Activated CD4-positive, alpha-beta T cell treated with anti-CD3 and anti-CD28 coated beads for 1 hour (primary cell): ENCODE measurements around the gene CADM3.

Experiments used
- DNase-seq: peaks from one replicate; pipeline ENCODE4 v3.0.0-alpha.2; 2020

Gene CADM3

DNA sequence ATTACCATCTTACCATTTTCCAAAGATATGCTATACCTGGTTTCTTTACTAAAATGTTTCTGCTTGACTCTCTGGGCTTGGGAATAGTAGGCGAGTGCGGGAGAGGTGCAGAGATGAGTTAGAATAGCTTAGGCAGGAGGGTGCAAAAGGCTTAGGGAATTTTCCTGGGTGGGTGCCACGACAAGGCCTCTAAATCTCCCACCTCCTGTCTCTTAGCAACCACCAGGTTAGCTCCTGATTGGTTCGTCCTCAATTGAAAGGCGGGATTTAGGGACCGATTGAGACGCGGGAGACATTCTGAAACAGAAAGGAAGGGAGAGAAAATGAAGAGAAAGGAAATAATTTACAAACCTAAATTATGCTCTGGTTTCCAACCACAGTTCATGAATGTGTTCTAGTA is 36.4 kb downstream of the CADM3 start:
- no peak for DNase-seq

DNA sequence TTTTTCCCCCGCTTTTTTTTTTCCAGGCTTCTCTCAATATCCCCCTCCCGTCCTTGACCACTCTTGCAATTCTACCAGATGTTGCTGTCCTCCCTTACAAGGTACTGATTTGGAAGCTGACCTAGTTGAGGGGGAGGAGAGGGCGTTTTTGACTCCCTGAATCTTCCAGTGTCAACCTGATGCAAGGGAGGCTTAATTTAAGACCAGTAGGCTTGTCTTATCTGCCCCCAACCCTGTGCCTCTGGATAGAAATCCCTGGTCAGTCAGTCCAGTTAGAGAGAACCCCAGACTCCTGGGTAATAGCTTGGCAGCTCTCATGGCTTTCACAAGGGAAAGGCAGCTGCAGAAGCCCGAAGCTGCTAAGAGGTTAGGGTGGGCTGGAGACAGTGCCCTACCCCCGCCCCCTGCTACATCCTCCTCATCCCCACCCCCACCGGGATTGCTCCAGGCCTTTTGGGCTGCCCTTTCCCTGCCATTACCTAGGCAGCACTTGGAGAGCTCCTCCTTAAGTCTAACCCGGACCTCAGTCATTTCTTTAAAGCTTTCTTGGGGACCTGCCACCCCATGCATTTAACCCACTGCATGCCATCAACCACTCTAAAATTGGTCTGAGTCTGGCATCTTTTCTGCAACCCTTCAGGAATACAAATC is 36.9 kb downstream of the CADM3 start:
- no peak for DNase-seq

DNA sequence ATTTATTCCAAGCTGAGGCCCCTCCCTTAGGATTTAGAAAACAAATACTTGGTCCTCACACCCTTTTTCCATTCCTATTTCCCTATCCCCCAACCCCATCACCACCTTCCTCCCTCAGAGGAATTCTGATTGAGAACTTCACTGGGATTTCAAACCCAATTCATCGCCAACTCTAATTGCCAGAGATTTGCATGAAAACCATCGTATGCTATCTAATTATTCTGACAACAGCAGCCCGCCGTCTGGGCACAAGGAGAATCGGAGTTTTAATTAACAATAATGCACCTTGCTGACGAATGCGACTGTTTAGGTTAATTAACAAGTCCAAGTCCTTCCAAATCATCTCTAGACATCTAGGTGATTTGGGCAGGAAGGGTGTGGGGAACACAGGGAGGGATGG is 37.6 kb downstream of the CADM3 start:
- DNase-seq: no peak

DNA sequence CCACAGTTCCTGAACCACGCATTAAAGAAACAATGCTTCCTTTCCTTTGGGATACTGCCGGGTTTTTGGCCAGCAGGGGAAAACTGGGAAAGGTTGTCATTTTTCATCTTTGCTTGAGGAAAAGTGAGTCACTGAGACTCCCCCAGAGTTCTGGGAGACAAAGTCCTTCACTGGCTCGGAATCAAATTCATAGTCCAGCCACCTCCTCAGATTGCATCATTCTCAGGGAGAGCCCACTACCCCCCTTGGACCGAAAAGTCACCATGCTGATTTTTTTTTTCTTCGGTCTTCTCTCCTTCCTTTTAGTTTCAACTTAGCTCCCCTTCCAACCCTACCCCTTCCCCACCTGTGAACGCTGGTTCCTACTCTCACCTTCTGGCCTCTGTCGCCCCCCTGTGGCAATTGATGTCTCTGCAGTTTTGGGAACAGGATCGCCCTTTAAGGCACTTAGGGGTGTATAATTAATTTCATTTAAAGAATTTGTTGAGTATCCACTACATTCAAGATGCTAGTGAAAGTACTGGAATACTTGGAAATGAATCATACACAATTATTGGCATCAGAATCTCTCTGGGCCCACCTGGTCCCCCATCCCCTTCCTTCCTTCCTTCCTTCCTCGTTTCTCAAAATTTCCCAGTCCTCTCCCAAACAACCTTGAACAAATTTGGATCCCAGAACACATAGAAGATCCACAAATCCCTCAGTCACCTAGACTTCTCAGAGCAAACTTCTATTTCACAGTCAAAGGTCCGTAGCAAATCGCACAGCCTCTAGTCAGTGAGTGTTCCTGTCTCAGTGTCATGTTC is 40.1 kb downstream of the CADM3 start:
- DNase-seq: no peak

DNA sequence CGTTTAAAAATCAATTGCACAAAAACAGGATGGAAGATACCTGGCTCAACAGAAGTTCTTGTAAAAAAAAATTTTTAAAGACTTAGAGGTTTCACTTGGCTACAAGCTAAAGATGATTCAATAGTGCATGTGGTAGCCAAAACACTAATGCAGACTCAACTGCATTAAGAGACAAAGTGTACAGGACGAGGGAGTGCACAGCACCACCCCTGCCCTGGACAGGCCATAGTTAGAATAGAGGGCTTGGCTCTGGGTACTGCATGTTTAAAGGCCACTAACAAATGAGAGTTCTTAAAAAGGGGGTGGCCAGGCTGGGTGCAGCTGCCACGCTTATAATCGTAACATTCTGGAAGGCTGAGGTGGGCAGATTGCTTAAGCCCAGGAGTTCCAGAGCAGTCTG is 41.2 kb downstream of the CADM3 start:
- DNase-seq: no peak

DNA sequence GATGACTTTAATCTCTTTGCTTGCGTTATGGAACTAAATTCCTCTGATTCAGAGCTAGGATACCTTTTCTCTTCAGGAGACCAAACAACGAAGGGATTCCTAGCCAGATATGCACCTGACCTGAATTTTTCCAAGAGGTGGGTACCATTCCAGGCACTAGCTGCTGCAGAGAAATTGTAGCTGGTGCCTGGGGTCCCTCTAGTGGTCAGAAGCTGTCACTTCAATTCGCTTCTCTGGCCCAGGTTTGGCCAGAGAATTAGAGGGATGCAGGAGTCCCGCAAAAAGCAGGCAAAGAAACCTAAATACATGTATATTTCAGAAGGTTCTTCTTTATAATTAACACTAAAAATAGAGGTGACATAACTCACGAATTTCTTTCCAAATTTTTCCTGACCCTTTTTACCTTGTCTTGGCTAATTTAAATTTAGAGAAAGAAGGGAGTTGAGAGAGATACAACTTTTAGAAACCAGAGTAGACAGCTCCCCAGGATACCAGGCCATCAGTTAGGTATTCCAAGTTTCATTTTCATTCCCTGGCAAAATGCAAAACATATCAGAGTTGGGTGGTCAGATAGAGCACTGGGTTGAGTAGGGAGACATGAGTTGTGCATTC is 42.8 kb downstream of the CADM3 start:
- no peak for DNase-seq

DNA sequence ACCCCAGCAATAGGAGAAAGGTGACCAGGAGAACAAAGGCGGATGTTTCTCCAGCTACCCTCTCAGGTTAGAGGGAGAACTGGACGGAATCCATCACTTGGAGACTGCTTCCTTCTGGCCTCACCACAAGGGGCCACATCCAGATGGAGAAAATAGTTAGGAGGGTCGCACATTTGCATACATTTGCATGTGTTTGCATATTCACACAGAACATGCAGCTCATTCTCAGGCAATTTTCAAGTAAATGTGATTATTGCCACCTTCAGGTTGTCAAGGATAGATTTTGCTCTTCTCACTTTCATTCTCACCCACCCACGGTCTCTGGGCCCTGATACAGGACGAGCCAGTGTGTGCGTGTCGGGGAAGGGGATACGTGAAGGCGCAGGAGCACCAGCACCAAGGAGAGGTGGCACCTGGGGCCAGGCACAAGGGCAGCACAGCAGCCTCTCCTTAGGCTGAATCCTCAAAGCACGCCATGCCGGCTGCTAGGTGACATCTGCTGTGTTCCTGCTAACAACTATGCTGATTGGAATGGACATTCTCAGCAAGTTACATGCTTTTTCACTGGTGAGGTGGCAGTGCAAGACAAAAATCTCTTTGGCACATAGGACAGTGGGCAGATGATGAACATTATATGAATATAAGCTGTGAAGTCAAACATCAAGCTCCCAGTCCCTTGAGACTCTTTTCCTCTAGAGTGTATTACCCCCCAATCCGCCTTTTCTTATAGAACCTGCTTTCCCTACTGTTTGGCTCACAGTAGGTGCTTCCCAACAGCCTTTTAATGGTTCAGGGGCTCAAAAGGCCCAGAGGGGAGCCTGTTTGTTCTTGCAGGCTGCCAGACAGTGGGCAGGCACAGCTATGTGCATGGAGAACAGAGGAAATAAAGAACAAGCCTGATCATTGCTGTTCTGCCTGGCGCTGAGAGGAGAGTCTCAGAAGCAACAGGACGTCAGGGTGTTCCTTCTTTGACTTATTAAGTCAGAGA is 47.5 kb downstream of the CADM3 start:
- no peak for DNase-seq

DNA sequence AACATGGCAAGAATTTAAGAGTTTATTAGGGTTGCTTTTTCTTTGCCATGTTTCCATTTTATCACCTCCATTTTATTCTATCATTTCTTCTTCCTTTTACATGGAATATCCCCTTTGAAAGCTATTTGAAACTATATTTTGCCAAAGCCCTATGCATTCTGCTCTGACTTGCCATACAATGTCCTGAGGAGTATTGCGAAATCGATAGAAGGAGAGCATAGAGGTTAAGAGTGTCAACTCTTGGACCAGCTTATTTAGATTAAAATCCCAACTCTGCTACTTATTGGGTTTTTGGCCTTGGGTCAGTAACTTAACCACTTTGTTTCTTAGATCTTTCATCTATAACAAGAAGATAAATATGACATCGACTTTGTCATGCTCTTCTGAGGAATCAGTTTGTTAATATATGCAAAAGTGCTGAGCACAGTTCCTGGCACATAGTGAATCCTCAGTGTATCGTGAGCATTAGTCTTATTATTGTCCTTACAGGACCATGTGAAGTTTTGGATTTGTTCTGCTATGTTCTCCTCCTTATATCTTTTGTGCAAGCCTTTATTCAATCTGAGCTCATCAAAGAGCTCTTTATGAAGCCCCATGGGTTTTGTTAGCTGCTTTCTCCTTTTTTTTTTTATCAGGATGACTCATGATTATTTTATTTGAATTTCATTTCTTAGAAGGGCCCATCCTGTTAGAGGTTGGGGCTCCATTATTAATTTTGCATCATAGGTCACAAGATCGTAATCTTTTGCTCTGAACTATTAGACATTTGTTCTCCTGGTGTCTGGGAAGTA is 50.9 kb downstream of the CADM3 start:
- no peak for DNase-seq

DNA sequence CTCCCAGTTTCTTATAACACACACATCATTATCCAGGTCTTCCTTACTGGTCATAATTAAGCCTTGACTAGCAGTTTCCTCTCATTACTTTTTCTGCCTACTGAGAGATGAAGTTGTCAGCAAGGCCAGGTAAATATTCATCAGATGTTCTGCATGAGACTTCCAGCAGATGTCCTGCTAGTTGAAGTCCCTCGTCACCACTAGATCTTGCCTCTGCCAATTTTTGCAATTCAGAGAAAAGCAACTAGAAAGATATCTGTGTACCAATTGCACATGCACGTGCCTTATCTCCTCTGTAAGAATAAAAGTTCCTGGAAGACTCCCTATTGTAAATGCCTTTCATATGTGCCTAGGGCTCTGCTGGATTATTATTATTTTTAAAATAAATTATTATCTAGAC is 51.6 kb downstream of the CADM3 start:
- DNase-seq: no peak

DNA sequence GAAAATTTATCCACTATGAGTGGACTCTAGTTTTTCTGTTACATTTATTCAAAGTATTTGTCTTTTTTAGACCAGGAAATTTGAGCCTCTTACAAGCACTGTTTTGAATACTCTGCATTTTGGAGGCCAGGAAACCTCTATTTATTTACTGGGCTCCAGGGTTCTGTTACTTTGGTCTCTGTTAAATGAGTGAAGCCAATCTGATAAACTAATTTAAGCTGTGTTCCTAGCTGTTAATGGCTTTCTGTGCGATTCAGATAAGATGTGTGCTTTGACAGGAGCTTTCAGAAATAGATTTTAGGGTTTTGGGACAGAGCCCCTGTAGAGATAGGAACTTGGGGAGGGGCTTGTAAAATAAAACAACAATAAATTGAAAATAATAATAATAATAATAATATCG is 57.1 kb downstream of the CADM3 start:
- DNase-seq: no peak

DNA sequence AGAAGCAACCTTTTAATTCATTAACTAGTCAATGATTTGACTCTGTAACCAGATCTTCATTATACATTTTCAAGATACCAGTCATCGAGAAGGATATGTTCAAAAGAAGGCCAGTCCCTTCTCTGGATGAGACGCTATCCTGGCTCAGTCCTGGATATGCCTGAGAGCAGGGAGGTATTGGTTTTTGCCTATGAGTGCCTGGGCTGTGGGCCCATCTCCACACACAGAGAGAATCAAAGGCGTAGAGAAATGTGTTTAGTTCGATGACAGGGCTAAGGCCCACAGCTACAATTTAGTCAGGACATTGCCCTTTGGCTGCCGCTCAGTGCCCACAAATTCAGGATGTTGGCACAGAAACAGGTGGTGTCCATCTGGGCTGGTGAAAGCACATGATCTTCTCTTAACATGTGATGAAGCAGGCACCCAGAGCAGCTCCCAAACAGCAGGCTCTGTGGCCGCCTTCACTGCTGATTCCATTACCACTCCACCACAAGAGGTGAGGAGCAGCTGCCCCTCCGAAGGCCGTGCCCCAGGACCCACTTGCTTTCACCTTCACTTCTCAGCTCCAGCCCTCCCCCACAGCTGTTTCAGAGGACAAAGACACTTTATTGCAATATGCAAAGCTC is 58.0 kb downstream of the CADM3 start:
- DNase-seq: no peak

DNA sequence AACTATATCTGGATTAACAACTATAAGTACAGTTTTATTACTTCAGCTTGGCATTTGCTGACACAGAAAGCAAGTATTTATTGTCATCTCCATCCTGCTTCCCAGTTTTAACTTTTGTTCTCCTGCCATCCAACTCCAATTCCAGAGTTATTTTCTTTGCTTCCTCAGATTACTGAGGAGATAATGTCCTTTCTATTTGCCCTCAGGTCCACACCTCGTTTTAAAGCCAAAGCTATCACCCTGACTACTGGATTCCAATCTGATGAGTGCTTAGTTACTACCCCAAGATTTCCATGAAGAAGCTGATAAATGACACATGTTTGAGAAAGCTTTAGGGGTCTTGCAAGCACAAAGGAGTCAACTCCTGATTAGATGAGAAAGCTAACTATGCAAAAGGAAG is 58.5 kb downstream of the CADM3 start:
- DNase-seq: no peak

DNA sequence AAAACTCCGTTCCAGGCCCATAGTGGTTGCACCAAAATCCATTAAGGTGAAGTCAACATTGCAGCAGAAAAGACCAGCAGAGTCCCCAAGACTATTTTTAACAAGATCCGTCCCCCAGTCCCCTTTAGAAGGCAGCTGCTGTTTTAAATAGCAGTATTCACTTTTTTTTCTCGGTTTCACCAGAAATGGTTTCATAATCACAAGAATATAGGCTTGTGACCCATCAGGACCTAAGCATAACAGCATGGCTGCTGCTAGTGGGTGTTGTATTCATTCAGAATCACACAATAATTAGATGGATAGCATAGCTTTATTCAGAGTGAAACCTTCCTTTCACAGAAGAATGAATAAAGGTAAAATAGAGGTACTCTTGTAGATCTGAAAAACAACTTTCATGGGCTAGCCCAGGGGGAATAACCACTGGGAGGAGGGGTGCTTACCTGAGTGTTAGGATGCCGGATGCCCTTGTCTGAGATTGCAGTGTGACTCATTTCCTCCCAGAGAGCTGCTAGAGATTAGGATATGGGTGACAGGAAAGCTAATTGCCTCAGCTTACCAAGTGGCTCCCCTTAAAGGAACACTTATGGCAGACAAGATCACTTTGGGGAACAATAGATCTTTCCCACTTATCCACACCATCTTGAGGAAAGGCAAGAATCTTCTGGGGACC is 68.3 kb downstream of the CADM3 start:
- DNase-seq: no peak

DNA sequence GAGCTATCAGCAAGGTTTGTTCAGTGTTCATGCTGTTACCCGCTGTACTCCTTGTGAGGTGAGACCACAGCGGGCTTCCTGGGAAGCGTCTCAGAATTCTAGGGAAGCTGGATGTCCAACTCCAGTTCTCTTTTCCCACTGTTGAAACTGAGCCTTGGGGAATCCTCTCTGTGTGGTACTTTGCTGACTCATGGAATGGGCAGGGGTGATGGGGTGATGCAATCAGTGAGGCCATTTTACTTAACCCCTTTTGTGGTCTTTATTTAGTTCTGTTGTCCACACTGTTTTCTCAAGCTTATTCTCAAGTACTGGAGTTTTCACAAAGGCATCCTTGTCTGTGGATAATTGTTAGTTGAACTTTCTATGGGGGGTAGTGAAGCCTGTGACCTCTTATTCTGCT is 75.9 kb downstream of the CADM3 start:
- DNase-seq: no peak

DNA sequence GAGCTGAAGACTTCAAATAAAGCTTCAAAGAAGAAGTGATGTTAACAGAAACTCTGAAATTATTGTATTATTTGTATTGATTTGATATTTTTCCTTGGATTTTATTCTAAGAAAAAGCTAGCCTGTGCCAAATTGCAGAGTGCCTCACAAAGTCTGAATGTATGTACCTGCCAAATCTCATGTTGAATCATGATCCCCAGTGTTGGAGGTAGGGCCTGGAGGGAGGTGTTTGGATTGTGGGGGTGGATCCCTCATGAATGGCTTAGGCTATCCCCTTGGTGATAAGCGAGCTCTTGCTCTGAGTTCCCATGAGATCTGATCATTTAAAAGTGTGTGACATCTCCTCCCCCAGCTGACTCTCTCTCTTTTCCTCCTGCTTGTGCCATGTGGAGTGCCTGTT is 76.9 kb downstream of the CADM3 start:
- DNase-seq: no peak

DNA sequence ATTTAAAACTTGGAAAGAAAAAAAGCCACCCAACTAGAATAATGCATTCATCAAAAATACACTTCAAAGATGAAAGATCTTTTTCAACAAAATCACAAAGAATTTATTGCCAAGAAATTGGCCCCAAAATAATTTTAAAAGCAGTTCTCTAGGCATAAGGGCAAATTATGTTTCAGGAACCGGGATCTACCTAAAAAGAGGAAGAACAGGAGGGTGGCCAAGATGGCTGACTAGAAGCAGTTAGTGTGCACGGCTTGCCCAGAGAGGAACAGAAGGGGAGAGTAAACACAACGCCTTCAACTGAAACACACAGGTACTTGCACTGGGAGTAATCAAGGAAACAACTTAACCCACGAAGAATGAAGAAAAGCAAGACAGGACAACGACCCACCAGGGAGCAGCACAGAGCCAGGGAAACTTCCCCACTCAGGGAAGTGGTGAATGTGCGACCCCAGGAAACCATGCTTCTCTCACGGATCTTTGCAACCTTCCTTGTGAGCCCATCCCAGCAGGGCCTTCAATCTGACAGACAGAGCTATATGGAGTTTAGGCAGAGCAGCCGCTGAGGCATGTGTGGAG is 79.3 kb downstream of the CADM3 start:
- no peak for DNase-seq
